Renal cortex interstitium (tissue), 11 donors: ENCODE measurements around the gene CRNN. TPM values are rescaled to one million over a fixed set of nuclear protein-coding genes. Genes with fewer than 3 reads are reported as not detected.

ENCODE experiments used
- DNase-seq, 11 donors: peaks; one replicate each; pipeline ENCODE4 v3.0.0-alpha.2; 2013; ENCODE audit warnings: low read depth in 9 of 11, low spot score in 4 of 11; ENCODE audit errors: extremely low read depth in 1 of 11
- polyA plus RNA-seq, 3 donors: library from polyadenylated mRNA; unstranded; fragments of 120-200 nt; gene quantifications; one replicate each; pipeline ENCODE4 v1.2.1, GENCODE V29; 2013; ENCODE audit not compliant: insufficient read length in 3 of 3

The CRNN gene
- polyA plus RNA-seq, 3 donors, result not detected

DNA sequence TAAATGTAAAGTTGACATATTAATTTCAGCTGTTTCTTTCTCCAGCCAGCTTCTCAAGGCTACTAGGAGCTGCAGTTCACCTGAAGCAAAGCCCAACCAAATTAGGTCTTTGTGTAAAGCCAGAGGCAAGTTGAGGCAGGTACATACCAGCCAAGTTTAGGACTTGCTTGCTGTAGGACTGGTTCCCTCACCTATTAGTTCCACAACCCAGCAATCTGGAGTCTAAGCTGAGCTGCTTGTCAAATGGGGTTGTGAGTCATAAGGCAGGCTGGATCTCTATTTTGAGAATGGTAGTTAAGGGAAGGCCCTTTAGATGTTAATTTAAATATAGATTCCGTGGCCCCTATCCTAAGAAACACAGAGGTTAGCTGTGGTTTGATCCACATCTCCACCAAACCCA, 46.6 kb downstream of the CRNN start:
- no peak for DNase-seq

GRCh38 chr1:152359906-152360305, 54.2 kb downstream of the CRNN start, which contains the start of gene FLG2:
FLG2 (minus strand) TSS chr1:152360006; CDS start chr1:152358884, 1,122 bp downstream.
- DNase-seq, result no peak

Other genes with a start within 250 kb of the CRNN start
- gene HRNR, start 190.1 kb downstream of the CRNN start, polyA plus RNA-seq, result 1 to 10 TPM in 2 of 3 donors, under 1 TPM in 1; 0.57 to 2.3 (median 1.5) TPM
- 1 to 10 TPM in 2 of 3 donors, under 1 TPM in 1; 0.81 to 1.9 (median 1.3) TPM for gene FLG, start 89.0 kb downstream of the CRNN start, polyA plus RNA-seq
- under 1 TPM; 0.03 to 0.15 (median 0.09) TPM for gene FLG2, start 54.3 kb downstream of the CRNN start, polyA plus RNA-seq
- not detected for gene LCE5A, start 96.5 kb upstream of the CRNN start, polyA plus RNA-seq
- not detected for gene CRCT1, start 100.2 kb upstream of the CRNN start, polyA plus RNA-seq
- not detected for gene LCE3E, start 152.5 kb upstream of the CRNN start, polyA plus RNA-seq
- gene LCE3D, start 166.3 kb upstream of the CRNN start, polyA plus RNA-seq, result not detected
- not detected for gene LCE3C, start 186.0 kb upstream of the CRNN start, polyA plus RNA-seq
- not detected for gene LCE3B, start 199.5 kb upstream of the CRNN start, polyA plus RNA-seq
- gene LCE3A, start 208.8 kb upstream of the CRNN start, polyA plus RNA-seq, result not detected
- gene LCE2D, start 249.1 kb upstream of the CRNN start, polyA plus RNA-seq, result not detected